ENCODE measurements around the gene RUNDC1. TPM values are rescaled to one million over a fixed set of nuclear protein-coding genes. Genes with fewer than 3 reads are reported as not detected.

The RUNDC1 gene
- total RNA-seq (2021) (12.2 to 14.2 TPM (median 12.7 TPM) in 3 replicates), Bru-seq, nascent RNA (percentile 74 among the genes with signal in this experiment)
- long read RNA-seq, experiment 1, transcript RUNDC1-201 (5 exons, 3,828 nt): major isoform, 47 of 58 reads
- long read RNA-seq, experiment 1, partial matches to known transcripts: 3 of 58 reads
- long read RNA-seq, experiment 1, other reads (novel, unspliced or antisense): 8 of 58 reads
- long read RNA-seq, experiment 2, partial matches to known transcripts: 0 of 8 reads
- long read RNA-seq, experiment 2, other reads (novel, unspliced or antisense): 6 of 8 reads
- long read RNA-seq, experiment 3, partial matches to known transcripts: 1 of 3 reads
- long read RNA-seq, experiment 3, other reads (novel, unspliced or antisense): 2 of 3 reads

DNA sequence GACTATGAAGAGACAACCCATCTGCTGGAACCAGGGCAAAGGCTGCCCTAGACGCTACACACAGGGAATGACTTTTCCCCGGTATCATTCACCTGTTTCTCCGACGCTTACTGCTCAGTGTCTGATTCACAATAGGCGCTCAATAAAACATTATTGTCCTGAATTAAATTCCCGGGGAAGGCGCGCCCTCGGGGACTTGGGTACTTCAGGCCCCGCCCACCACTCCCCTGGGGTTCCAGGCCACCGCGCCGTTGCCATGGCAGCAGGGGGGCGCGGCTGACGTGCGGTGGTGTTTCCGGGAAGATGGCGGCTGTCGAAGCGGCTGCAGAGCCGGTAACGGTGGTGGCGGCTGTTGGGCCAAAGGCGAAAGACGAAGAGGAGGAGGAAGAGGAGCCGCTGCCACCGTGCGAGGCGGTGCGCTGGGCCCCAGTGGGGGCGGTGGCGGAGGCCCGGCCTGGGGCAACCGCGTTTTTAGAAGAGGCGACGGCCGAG, at the start of gene RUNDC1:
Gene RUNDC1, plus strand, starts transcription at position 292 of the 492 bp plus-strand sequence. Its CDS starts 12 bp downstream, at position 304.
- Mint-ChIP-seq H3K27me3 (ENCODE audit: low read depth) (peaks cover 4% of the 10 kb centered on the region; the same call in 1 of the 2 replicates), H3K4me1 (peaks cover 20% of the 10 kb centered on the region), H3K36me3 (peaks cover 13% of the 10 kb centered on the region), H3K27ac (peak within 1 kb of the TSS; percentile 97), H3K9me3 (no peaks in the 10 kb centered on the region), H3K4me3 (peak within 1 kb of the TSS; percentile 99)
- ChIA-PET POLR2A (interaction anchor here (1.1 kb wide), 1 partner anchor 18 kb away, joined by 5 read pairs; no protein-coding TSS in a partner anchor), CTCF (interaction anchor here (1.0 to 2.1 kb wide), 2 partner anchors 17 to 329 kb away, joined by 3 to 14 read pairs; partner anchors contain the start of gene RPL27)
- ATAC-seq (peak; percentile 72), DNase-seq (ENCODE audit: low spot score) (peak; percentile 92)
- peak; percentile 77; the same call in 1 of the 2 replicates for TF ChIP-seq CREM (CRISPR knock-in tag; IDR thresholded peaks at IDR 0.05)
- TF ChIP-seq SP1 (CRISPR knock-in tag; conservative IDR thresholded peaks at IDR 0.05): peak; percentile 70; the same call in 1 of the 2 replicates
- TF ChIP-seq HMGA2 (CRISPR knock-in tag; IDR thresholded peaks at IDR 0.05): no peak
- peak; percentile 65; the same call in 1 of the 2 replicates for TF ChIP-seq FOXK1 (CRISPR knock-in tag; IDR thresholded peaks at IDR 0.05)
- TF ChIP-seq OVOL2 (CRISPR knock-in tag; IDR thresholded peaks at IDR 0.05; ENCODE audit: borderline replicate concordance): no peak
- peak; percentile 36; the same call in 1 of the 2 replicates for TF ChIP-seq SMAD3 (CRISPR knock-in tag; IDR thresholded peaks at IDR 0.05; ENCODE audit: borderline replicate concordance)
- peak; percentile 33; the same call in 1 of the 2 replicates for TF ChIP-seq USF2 (CRISPR knock-in tag; IDR thresholded peaks at IDR 0.05)
- TF ChIP-seq, protein P1, sequence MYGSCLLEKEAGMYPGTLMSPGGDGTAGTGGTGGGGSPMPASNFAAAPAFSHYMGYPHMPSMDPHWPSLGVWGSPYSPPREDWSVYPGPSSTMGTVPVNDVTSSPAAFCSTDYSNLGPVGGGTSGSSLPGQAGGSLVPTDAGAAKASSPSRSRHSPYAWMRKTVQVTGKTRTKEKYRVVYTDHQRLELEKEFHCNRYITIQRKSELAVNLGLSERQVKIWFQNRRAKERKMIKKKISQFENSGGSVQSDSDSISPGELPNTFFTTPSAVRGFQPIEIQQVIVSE (CRISPR knock-in tag; IDR thresholded peaks at IDR 0.05; ENCODE audit: borderline replicate concordance): no peak
- no peak for TF ChIP-seq ELF4 (CRISPR knock-in tag; IDR thresholded peaks at IDR 0.05; ENCODE audit: low read depth)
- TF ChIP-seq IRF1 (CRISPR knock-in tag; IDR thresholded peaks at IDR 0.05): 0 out of 2 replicates have a peak, but pooled peaks have one; percentile 14
- TF ChIP-seq GRHL2 (CRISPR knock-in tag; IDR thresholded peaks at IDR 0.05; ENCODE audit: insufficient replicate concordance, severe bottlenecking): no peak
- TF ChIP-seq ATF1 (CRISPR knock-in tag; IDR thresholded peaks at IDR 0.05): no peak

DNA sequence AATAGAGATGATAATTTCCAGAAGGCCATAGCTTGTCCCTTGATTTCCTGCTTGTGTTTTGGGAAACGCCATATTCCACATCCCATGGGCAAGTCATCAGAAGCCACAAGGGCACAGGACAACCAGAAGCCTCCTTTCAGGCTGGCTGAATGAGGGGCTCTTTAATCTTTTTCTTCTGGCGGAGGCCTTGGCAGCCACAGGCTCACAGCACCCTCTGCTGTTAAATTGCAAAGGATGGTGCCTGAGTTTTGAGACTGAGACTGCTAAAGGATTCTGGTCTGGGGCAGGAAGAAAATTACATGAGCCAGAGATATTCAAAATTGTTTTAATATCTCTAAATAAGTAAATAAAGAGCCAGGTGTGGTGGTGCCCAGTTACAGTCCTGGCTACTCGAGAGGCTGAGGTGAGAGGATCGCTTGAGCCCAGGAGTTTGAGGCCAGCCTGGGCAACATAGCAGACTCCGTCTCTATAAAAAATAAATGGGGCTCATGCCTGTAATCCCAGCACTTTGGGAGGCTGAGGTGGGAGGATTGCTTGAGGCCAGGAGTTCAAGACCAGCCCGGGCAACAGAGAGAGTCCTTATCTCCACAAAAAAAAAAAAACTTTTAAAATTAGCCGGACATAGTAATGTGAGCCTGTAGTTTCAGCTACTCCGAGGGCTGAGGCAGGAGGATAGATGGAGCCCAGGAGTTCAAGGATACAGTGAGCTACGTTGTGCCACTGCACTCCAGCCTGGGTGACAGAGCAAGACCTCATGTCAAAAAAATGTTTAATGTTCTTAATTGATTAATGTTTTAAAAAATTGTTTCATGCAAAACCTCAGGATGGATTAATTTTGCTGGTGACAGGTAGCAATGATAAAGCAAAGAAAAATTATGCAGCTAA, 42.4 kb upstream of the RUNDC1 start:
- H3K36me3 Mint-ChIP-seq: no peaks in the 10 kb centered on the region
- ATAC-seq (peak; percentile 92), DNase-seq (ENCODE audit: low spot score) (peak; percentile 66)
- CTCF ChIA-PET: interaction anchor here (0.5 to 2.3 kb wide), 18 partner anchors 9 to 360 kb away, joined by 3 to 14 read pairs (median 4); partner anchors contain the start of genes AOC2, BECN1 and PSMC3IP
- no peaks in the 10 kb centered on the region for H3K4me1 Mint-ChIP-seq
- H3K27ac Mint-ChIP-seq: no peak overlapping the region
- no peak overlapping the region for H3K4me3 Mint-ChIP-seq
- H3K27me3 Mint-ChIP-seq (ENCODE audit: low read depth): no peaks in the 10 kb centered on the region
- H3K9me3 Mint-ChIP-seq: no peaks in the 10 kb centered on the region
- POLR2A ChIA-PET: no interaction called here
- TF ChIP-seq JAZF1 (CRISPR knock-in tag; IDR thresholded peaks at IDR 0.05): no peak
- TF ChIP-seq, protein P2, sequence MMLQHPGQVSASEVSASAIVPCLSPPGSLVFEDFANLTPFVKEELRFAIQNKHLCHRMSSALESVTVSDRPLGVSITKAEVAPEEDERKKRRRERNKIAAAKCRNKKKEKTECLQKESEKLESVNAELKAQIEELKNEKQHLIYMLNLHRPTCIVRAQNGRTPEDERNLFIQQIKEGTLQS (CRISPR knock-in tag; conservative IDR thresholded peaks at IDR 0.05): no peak
- TF ChIP-seq, protein P3, sequence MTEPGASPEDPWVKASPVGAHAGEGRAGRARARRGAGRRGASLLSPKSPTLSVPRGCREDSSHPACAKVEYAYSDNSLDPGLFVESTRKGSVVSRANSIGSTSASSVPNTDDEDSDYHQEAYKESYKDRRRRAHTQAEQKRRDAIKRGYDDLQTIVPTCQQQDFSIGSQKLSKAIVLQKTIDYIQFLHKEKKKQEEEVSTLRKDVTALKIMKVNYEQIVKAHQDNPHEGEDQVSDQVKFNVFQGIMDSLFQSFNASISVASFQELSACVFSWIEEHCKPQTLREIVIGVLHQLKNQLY (CRISPR knock-in tag; IDR thresholded peaks at IDR 0.05): no peak
